Mesothelial cell of epicardium (in vitro differentiated cells): ENCODE data around the gene HDHD3. TPM values are rescaled to one million over a fixed set of nuclear protein-coding genes. Genes with fewer than 3 reads are reported as not detected.
"Not testable (repeated sequence)": the region's sequence is repeated elsewhere in the genome, so short reads cannot be mapped to it uniquely, and the experiment has no call there.

Experiments
- DNase-seq, 2 experiments: peaks; one replicate each; pipeline ENCODE4 v3.0.0; 2021; ENCODE audit warnings: low spot score in 2 of 2; ENCODE audit not compliant: unreplicated experiment in 2 of 2
- H3K27ac Mint-ChIP-seq: 2 replicates; pipeline ENCODE4 v1.8.0; 2021; ENCODE audit warnings: mixed read lengths
- H3K27me3 Mint-ChIP-seq: 2 replicates; pipeline ENCODE4 v1.8.0; 2021; ENCODE audit warnings: low read depth, mixed read lengths
- H3K36me3 Mint-ChIP-seq: 2 replicates; pipeline ENCODE4 v1.8.0; 2021; ENCODE audit warnings: mixed read lengths
- H3K4me1 Mint-ChIP-seq: 2 replicates; pipeline ENCODE4 v1.8.0; 2021; ENCODE audit warnings: mixed read lengths
- H3K4me3 Mint-ChIP-seq: 2 replicates; pipeline ENCODE4 v1.8.0; 2021; ENCODE audit warnings: mild to moderate bottlenecking, moderate library complexity, mixed read lengths
- H3K9me3 Mint-ChIP-seq: 2 replicates; pipeline ENCODE4 v1.8.0; 2021; ENCODE audit warnings: mixed read lengths
- total RNA-seq: library from RNA; stranded (reverse); gene quantifications from 3 replicates; pipeline ENCODE4 v1.2.1, GENCODE V29; 2021
- TF ChIP-seq, protein P1 (sequence below): fragments of 200-600 bp; sonication (generic); IDR thresholded peaks from one replicate; pipeline ENCODE4 v1.5.0; 2021; ENCODE audit warnings: antibody characterized with exemption; ENCODE audit not compliant: unreplicated experiment

The HDHD3 gene
- total RNA-seq, 1 donor from 2014 or later = 30.8 TPM

DNA sequence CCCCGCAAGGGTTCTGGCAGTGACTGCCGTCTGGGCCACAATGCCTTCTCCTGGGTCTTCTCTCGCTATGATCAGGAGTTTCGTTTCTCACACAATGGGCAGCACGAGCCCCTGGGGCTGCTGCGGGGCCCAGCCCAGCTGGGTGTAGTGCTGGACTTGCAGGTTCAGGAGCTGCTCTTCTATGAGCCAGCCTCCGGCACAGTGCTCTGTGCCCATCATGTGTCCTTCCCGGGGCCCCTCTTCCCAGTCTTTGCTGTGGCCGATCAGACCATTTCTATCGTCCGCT, 7.0 kb downstream of the HDHD3 start:
- Mint-ChIP-seq H3K27ac (no peak overlapping the region), H3K4me1 (peaks cover 1% of the 10 kb centered on the region), H3K36me3 (peaks cover under 1% of the 10 kb centered on the region), H3K4me3 (no peak overlapping the region), H3K9me3 (no peaks in the 10 kb centered on the region), H3K27me3 (no peaks in the 10 kb centered on the region)
- DNase-seq = no peak
- TF ChIP-seq, protein P1, sequence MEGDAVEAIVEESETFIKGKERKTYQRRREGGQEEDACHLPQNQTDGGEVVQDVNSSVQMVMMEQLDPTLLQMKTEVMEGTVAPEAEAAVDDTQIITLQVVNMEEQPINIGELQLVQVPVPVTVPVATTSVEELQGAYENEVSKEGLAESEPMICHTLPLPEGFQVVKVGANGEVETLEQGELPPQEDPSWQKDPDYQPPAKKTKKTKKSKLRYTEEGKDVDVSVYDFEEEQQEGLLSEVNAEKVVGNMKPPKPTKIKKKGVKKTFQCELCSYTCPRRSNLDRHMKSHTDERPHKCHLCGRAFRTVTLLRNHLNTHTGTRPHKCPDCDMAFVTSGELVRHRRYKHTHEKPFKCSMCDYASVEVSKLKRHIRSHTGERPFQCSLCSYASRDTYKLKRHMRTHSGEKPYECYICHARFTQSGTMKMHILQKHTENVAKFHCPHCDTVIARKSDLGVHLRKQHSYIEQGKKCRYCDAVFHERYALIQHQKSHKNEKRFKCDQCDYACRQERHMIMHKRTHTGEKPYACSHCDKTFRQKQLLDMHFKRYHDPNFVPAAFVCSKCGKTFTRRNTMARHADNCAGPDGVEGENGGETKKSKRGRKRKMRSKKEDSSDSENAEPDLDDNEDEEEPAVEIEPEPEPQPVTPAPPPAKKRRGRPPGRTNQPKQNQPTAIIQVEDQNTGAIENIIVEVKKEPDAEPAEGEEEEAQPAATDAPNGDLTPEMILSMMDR = no peak

DNA sequence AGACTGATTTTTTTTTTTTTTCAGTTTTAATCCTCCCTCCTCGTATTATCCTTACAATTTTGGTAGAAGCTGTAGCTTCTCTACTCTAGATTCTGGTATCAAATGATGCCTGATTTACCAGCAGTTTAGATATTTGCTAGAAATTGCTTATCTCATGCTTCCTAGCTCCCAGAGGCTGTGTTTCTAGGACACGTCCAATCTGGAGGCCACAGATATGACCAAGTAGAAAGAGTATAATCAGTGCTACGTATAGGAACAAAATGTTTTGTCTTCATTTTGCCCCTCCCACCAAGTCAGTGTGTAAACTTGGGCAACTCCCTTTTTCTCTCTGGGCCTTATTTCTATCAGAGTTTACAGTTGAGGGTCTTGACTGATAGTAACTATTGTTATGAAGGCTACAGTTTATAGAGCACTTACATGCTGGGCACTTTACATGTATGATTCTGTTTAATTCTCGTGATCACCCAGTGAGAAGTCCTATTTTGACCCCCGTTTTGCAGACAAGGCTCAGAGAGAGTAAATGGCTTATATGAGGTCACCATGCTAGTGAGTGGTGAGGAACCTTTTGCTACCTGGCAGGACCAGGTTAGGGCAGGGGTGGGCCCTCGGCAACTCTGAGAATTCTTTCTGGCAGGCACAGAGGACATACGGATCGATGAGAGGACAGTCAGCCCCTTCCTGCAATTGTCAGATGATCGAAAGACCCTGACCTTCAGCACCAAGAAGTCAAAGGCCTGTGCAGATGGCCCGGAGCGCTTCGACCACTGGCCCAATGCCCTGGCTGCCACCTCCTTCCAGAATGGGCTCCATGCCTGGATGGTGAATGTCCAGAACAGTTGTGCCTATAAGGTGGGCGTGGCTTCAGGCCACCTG, 7.6 kb downstream of the HDHD3 start:
- H3K4me3 Mint-ChIP-seq = no peak overlapping the region
- H3K36me3 Mint-ChIP-seq = no peaks in the 10 kb centered on the region
- H3K9me3 Mint-ChIP-seq = no peaks in the 10 kb centered on the region
- DNase-seq = no peak
- TF ChIP-seq, protein P1 = no peak
- no peak overlapping the region for H3K27ac Mint-ChIP-seq
- peaks cover 1% of the 10 kb centered on the region for H3K4me1 Mint-ChIP-seq
- H3K27me3 Mint-ChIP-seq = no peaks in the 10 kb centered on the region

GRCh38 chr9:113368348-113368981, 8.3 kb downstream of the HDHD3 start:
- no peaks in the 10 kb centered on the region for H3K36me3 Mint-ChIP-seq
- H3K9me3 Mint-ChIP-seq = no peaks in the 10 kb centered on the region
- H3K4me3 Mint-ChIP-seq = no peak overlapping the region
- TF ChIP-seq, protein P1 = no peak
- no peak overlapping the region for H3K27ac Mint-ChIP-seq
- H3K4me1 Mint-ChIP-seq = peaks cover 1% of the 10 kb centered on the region
- no peaks in the 10 kb centered on the region for H3K27me3 Mint-ChIP-seq
- DNase-seq = no peak

DNA sequence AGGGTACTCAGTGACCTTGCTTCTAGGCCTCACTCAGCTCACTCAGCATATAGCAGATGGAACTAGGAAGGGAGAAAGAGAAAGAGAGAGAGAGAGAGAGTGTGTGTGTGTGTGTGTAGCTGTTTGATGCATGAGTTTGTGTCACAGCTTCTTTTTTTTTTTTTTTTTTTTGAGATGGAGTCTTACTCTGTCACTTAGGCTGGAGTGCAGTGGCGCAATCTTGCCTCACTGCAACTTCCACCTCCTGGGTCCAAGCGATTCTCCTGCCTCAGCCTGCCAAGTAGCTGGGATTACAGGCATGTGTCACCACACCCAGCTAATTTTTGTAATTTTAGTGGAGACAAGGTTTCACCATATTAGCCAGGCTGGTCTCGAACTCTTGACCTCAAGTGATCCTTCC, 11.1 kb downstream of the HDHD3 start:
- not testable (repeated sequence) for H3K4me1 Mint-ChIP-seq, H3K27me3 Mint-ChIP-seq, DNase-seq, H3K4me3 Mint-ChIP-seq, H3K9me3 Mint-ChIP-seq, H3K27ac Mint-ChIP-seq, H3K36me3 Mint-ChIP-seq

- Mint-ChIP-seq H3K36me3 (no peaks in the 10 kb centered on the region), H3K27me3 (no peaks in the 10 kb centered on the region), H3K4me1 (peaks cover 9% of the 10 kb centered on the region), H3K27ac (no peak overlapping the region), H3K4me3 (no peak overlapping the region), H3K9me3 (no peaks in the 10 kb centered on the region)
- TF ChIP-seq, protein P1 = no peak
- DNase-seq = no peak
Observed at GRCh38 chr9:113364951-113365350, 11.8 kb downstream of the HDHD3 start.

DNA sequence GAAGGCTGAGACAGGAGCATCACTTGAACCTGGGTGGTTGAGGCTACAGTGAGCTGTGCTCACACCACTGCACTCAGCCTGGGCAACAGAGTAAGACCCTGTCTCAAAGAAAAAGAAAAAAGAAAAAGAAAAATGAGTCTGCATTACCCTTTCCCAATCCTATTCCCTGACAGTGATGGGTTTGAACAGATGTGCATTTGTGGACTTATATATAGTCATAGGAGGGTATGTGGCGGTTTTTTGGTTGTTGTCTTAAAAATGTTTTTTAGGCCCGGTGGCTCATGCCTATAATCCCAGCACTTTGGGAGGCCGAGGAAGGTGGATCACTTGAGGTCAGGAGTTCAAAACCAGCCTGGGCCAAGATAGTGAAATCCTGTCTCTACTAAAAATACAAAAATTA, 13.4 kb downstream of the HDHD3 start:
- TF ChIP-seq, protein P1 = no peak
- Mint-ChIP-seq H3K27me3 (no peaks in the 10 kb centered on the region), H3K27ac (no peak overlapping the region), H3K4me1 (peaks cover 9% of the 10 kb centered on the region), H3K4me3 (no peak overlapping the region), H3K36me3 (no peaks in the 10 kb centered on the region), H3K9me3 (no peaks in the 10 kb centered on the region)
- no peak for DNase-seq
